CD4-positive, alpha-beta T cell (primary cell): ENCODE data around the gene INPP4A. TPM values are rescaled to one million over a fixed set of nuclear protein-coding genes. Genes with fewer than 3 reads are reported as not detected.
A peak's percentile ranks its signal among the peaks of the same experiment; 100 is the strongest.

Experiments
- ATAC-seq: fragments of 200-7000 bp; cut with Tn5 transposase; one replicate; pipeline ENCODE4 v1.10.0; 2022; ENCODE audit warnings: mild to moderate bottlenecking; ENCODE audit not compliant: poor library complexity
- CTCF ChIA-PET: fragments of 350-600 bp; sonication (Branson Sonifier 250); formaldehyde crosslinking; loops from one replicate; lab custom pipeline; 2021; ENCODE audit warnings: antibody characterized with exemption, inconsistent platforms; lab: Charles Lee
- POLR2A ChIA-PET: fragments of 350-600 bp; sonication (Branson Sonifier 250); formaldehyde crosslinking; loops from one replicate; lab custom pipeline; 2021; ENCODE audit warnings: antibody characterized with exemption, inconsistent platforms; lab: Charles Lee
- DNase-seq, 14 experiments: peaks; one replicate each; pipeline ENCODE4 v3.0.0-alpha.2; 2013 to 2020; ENCODE audit warnings: mixed read lengths in 2 of 14
- H3K27ac ChIP-seq, 2 donors: one replicate each; pipeline versions ENCODE4 v1.5.1 to v1.7.0; 2013; ENCODE audit warnings: low read length in 2 of 2, low read depth in 1 of 2, mild to moderate bottlenecking in 1 of 2
- H3K27me3 ChIP-seq, 2 experiments: 1 replicate in 1 of 2; 2 replicates in 1 of 2; pipeline versions ENCODE4 v1.6.1 to v1.7.0; 2013; ENCODE audit warnings: low read length in 2 of 2, control low read depth in 1 of 2, mild to moderate bottlenecking in 1 of 2, moderate library complexity in 1 of 2; ENCODE audit not compliant: insufficient read depth in 2 of 2, control insufficient read depth in 1 of 2
- H3K36me3 ChIP-seq: one replicate; pipeline ENCODE4 v1.6.1; 2013; ENCODE audit warnings: low read length, control low read depth; ENCODE audit not compliant: insufficient read depth
- H3K4me1 ChIP-seq: one replicate; pipeline ENCODE4 v1.6.1; 2013; ENCODE audit warnings: low read length, control low read depth; ENCODE audit not compliant: insufficient read depth
- H3K4me3 ChIP-seq: one replicate; pipeline ENCODE4 v1.5.1; 2013; ENCODE audit warnings: mild to moderate bottlenecking, low read length, moderate library complexity
- H3K9me3 ChIP-seq, 2 experiments: 1 replicate in 1 of 2; 2 replicates in 1 of 2; pipeline versions ENCODE4 v1.6.1 to v1.7.0; 2013; ENCODE audit warnings: low read length in 2 of 2, mild to moderate bottlenecking in 2 of 2, control low read depth in 1 of 2, moderate library complexity in 1 of 2; ENCODE audit not compliant: control insufficient read depth in 1 of 2, insufficient read depth in 1 of 2
- H3K27ac Mint-ChIP-seq: one replicate; pipeline ENCODE4 v1.8.0; 2020; ENCODE audit warnings: mixed read lengths
- H3K27me3 Mint-ChIP-seq: one replicate; pipeline ENCODE4 v1.8.0; 2021; ENCODE audit warnings: mixed read lengths
- H3K36me3 Mint-ChIP-seq: one replicate; pipeline ENCODE4 v1.8.0; 2021; ENCODE audit warnings: low read depth, mixed read lengths
- H3K4me1 Mint-ChIP-seq: one replicate; pipeline ENCODE4 v1.8.0; 2021; ENCODE audit warnings: low read depth, mixed read lengths
- H3K4me3 Mint-ChIP-seq: one replicate; pipeline ENCODE4 v1.8.0; 2020; ENCODE audit warnings: mild to moderate bottlenecking, mixed read lengths
- H3K9me3 Mint-ChIP-seq: one replicate; pipeline ENCODE4 v1.8.0; 2020; ENCODE audit warnings: mixed read lengths
- intact Hi-C, 2 experiments: fragments of 100-400 bp; cut with DNase I in 1 of 2; cut with micrococcal nuclease in 1 of 2; formaldehyde crosslinking; loops; one replicate each; pipeline versions ENCODE4 v1.15.1 to v1.9.0; 2023 to 2025; cut with DNase I, micrococcal nuclease
- total RNA-seq, 174 experiments: library from RNA in 2 of 174; stranded (reverse) in 2 of 174; gene quantifications; one replicate each; pipeline ENCODE4 v1.2.3 and lab custom pipeline; 2021 to 2026
- TF ChIP-seq, protein P1 (sequence below): fragments of 200-600 bp; IDR thresholded peaks from one replicate; pipeline ENCODE4 v1.8.0; 2022; ENCODE audit warnings: antibody characterized with exemption, mild to moderate bottlenecking

The INPP4A gene
- total RNA-seq, 2 experiments from 2014 or later: 86.4 to 89.2 TPM

DNA sequence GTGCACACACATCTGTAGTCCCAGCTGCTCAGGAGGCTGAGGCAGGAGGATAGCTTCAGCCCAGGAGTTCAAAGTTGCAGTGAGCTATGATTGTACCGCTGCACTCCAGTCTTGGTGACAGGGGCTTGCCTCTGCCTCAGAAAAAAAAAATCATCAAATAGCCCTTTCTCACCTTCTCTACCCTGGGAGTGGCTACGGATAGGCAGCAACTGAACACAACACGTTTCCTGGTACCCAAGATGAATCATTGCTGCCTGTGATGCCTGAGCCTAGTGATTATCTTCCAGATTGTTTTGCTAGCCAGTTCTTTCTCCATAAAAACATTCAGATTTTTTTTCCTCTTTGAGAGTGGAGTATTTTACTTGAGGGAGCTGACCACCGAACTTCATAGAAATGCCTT, 13.5 kb downstream of the INPP4A start:
- peak overlapping the region; percentile 39 for H3K4me3 Mint-ChIP-seq
- H3K27me3 Mint-ChIP-seq: no peaks in the 10 kb centered on the region
- H3K4me1 Mint-ChIP-seq: peaks cover 93% of the 10 kb centered on the region
- ChIA-PET CTCF (interaction anchor here (0.5 to 1.2 kb wide), 3 partner anchors 12 to 1499 kb away, joined by 3 read pairs; no protein-coding TSS in a partner anchor), POLR2A (interaction anchor here (0.6 to 1.4 kb wide), 3 partner anchors 22 to 683 kb away, joined by 3 to 6 read pairs (median 4); no protein-coding TSS in a partner anchor)
- no peaks in the 10 kb centered on the region for H3K9me3 ChIP-seq
- no peak overlapping the region for H3K4me3 ChIP-seq
- intact Hi-C loops: no loop called here
- peaks cover 33% of the 10 kb centered on the region for H3K36me3 Mint-ChIP-seq
- H3K36me3 ChIP-seq: peaks cover 29% of the 10 kb centered on the region
- DNase-seq: peak in 7 of 14 experiments; percentile 29 to 76 (median 64)
- H3K27ac ChIP-seq: peak overlapping the region; percentile 58 to 76
- peak; percentile 51 for ATAC-seq
- no peaks in the 10 kb centered on the region for H3K9me3 Mint-ChIP-seq
- TF ChIP-seq, protein P1, sequence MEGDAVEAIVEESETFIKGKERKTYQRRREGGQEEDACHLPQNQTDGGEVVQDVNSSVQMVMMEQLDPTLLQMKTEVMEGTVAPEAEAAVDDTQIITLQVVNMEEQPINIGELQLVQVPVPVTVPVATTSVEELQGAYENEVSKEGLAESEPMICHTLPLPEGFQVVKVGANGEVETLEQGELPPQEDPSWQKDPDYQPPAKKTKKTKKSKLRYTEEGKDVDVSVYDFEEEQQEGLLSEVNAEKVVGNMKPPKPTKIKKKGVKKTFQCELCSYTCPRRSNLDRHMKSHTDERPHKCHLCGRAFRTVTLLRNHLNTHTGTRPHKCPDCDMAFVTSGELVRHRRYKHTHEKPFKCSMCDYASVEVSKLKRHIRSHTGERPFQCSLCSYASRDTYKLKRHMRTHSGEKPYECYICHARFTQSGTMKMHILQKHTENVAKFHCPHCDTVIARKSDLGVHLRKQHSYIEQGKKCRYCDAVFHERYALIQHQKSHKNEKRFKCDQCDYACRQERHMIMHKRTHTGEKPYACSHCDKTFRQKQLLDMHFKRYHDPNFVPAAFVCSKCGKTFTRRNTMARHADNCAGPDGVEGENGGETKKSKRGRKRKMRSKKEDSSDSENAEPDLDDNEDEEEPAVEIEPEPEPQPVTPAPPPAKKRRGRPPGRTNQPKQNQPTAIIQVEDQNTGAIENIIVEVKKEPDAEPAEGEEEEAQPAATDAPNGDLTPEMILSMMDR: no peak
- H3K4me1 ChIP-seq: peaks cover 99% of the 10 kb centered on the region
- H3K27ac Mint-ChIP-seq: peak overlapping the region; percentile 90
- H3K27me3 ChIP-seq: no peaks in the 10 kb centered on the region

DNA sequence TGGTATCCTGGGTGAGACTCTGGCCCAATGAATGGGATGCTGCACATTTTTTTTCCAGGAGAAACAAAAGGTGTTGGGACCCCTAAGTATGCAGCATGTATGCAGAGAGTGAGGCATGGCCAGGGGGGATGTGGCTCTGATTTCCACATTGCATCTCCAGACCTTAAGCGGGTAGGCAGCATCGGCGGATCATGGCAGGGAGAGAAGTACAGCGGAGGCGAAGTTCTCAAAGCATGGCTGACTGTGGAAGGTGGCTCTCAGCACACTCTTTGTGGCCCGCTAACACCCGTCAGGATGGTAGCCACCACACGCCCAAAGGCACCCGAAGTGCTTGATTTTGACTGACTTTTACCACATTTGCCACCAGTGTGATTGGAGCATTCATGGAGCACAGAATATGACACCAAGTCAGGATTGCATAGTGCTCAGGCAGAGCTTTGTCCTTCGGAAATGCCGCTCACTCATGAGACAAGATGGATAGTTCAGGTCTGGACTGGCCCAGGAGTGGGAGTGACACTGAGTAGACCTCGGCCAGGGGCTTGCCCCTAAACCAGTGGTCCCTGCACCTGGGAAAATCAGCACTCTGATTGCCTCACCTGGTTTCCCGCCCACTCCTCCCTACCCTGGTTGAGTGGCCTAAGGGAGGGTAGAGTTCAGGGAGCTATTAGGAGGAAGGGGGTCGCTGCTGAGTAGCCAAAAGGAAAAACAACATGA, 14.2 kb downstream of the INPP4A start:
- Mint-ChIP-seq H3K27me3 (no peaks in the 10 kb centered on the region), H3K4me1 (peaks cover 93% of the 10 kb centered on the region), H3K4me3 (peak overlapping the region; percentile 56), H3K36me3 (peaks cover 33% of the 10 kb centered on the region), H3K27ac (peak overlapping the region; percentile 90), H3K9me3 (no peaks in the 10 kb centered on the region)
- peaks cover 99% of the 10 kb centered on the region for H3K4me1 ChIP-seq
- TF ChIP-seq, protein P1: no peak
- POLR2A ChIA-PET: interaction anchor here (0.7 to 1.4 kb wide), 2 partner anchors 21 to 682 kb away, joined by 4 to 6 read pairs; no protein-coding TSS in a partner anchor
- H3K4me3 ChIP-seq: no peak overlapping the region
- DNase-seq: no peak
- H3K9me3 ChIP-seq: no peaks in the 10 kb centered on the region
- H3K36me3 ChIP-seq: peaks cover 29% of the 10 kb centered on the region
- no peaks in the 10 kb centered on the region for H3K27me3 ChIP-seq
- peak overlapping the region; percentile 58 to 76 for H3K27ac ChIP-seq
- no peak for ATAC-seq
- intact Hi-C loops: no loop called here
- CTCF ChIA-PET: interaction anchor here (1.2 kb wide), 1 partner anchor 12 kb away, joined by 3 read pairs; no protein-coding TSS in a partner anchor

GRCh38 chr2:98459496-98460175, 15.0 kb downstream of the INPP4A start:
- DNase-seq (no peak), ATAC-seq (no peak)
- ChIA-PET CTCF (no interaction called here), POLR2A (no interaction called here)
- Histone ChIP-seq H3K27me3 (no peaks in the 10 kb centered on the region), H3K4me3 (no peak overlapping the region), H3K27ac (peak overlapping the region; percentile 50 to 76), H3K9me3 (no peaks in the 10 kb centered on the region), H3K36me3 (peaks cover 29% of the 10 kb centered on the region), H3K4me1 (peaks cover 99% of the 10 kb centered on the region)
- Mint-ChIP-seq H3K4me3 (peak overlapping the region; percentile 56), H3K4me1 (peaks cover 93% of the 10 kb centered on the region), H3K36me3 (peaks cover 33% of the 10 kb centered on the region), H3K27me3 (no peaks in the 10 kb centered on the region), H3K27ac (peak overlapping the region; percentile 90), H3K9me3 (no peaks in the 10 kb centered on the region)
- TF ChIP-seq, protein P1: no peak
- intact Hi-C loops: loop anchor here in 1 of 2 experiments (10.0 kb wide), 2 partner anchors 275 to 465 kb away; partner anchors contain the start of genes MGAT4A and TMEM131
